A673 (cell line): Measurements from ENCODE around the gene AMY1A.

Experiments
- EZH2 ChIP-seq: fragments of 200-600 bp; sonication (generic); IDR thresholded peaks from 2 replicates; pipeline ENCODE4 v1.6.1; 2017; ENCODE audit warnings: borderline replicate concordance, low read depth, mild to moderate bottlenecking, mixed read lengths, antibody characterized with exemption, low read length; ENCODE audit not compliant: poor library complexity, severe bottlenecking
- TF ChIP-seq, protein P1 (sequence below): fragments of 300-800, 200-600 bp; sonication (generic); conservative IDR thresholded peaks from 2 replicates; pipeline ENCODE4 v1.5.1; 2017; ENCODE audit warnings: low read depth, mild to moderate bottlenecking, antibody characterized with exemption, low read length, moderate library complexity, mixed read lengths

DNA sequence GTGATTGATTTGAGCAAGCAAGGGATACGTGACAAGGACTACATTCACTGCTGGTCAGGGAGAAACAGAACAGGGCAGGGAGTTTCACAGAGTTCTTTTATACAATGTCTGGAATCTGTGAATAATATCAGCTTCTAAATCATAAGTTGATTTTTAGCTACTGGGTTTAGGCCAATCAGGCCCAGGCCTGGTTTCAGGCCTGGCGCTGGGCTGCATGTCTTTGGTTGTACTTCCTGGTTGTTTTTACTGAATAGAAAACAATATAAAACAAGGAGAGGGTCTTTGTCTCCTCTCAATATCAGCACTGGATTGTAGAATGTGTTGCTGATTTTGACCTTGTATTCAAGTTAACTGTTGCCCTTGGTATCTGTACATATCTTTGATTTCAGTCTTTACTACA is 39.2 kb upstream of the AMY1A start:
- TF ChIP-seq, protein P1, sequence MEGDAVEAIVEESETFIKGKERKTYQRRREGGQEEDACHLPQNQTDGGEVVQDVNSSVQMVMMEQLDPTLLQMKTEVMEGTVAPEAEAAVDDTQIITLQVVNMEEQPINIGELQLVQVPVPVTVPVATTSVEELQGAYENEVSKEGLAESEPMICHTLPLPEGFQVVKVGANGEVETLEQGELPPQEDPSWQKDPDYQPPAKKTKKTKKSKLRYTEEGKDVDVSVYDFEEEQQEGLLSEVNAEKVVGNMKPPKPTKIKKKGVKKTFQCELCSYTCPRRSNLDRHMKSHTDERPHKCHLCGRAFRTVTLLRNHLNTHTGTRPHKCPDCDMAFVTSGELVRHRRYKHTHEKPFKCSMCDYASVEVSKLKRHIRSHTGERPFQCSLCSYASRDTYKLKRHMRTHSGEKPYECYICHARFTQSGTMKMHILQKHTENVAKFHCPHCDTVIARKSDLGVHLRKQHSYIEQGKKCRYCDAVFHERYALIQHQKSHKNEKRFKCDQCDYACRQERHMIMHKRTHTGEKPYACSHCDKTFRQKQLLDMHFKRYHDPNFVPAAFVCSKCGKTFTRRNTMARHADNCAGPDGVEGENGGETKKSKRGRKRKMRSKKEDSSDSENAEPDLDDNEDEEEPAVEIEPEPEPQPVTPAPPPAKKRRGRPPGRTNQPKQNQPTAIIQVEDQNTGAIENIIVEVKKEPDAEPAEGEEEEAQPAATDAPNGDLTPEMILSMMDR: no peak
- no peak for TF ChIP-seq EZH2
